ENCODE results near the gene RPP40.

DNA sequence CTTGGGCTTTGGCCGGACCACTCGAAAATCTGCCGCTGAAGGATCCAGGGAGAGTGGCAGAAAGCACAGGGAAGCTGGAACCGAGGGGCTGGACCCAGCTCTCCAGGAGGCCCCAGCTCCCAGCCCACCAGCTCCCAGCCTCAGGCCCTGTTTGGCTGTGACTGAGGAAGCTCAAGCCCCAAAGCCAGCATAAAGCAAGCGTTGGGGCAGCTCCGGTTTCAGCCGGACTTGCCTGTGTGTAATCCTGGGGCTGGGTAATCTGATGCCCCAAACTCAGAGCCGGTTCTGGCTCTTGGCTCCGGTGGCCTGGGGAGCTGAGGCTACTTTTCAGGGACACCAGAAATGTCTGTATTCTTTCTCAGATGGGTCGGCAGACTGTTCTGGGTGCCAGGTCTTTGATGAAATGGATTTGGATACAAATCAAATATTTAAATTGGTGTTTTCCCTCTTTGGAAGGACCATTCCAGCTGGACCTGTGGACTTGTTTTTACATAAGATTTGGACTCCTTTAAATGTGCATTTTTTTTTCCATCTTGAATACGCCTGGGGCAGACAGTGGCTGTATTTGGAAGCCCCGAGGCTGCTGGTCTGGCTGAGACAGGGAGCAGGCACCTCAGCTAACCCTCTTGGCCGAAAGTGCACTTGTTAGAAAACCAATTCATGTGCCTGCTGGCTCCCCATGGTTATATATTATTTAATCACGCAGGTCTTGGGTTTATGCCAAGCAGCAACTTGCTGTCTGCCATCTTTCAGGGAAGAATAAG lies 29.7 kb downstream of the RPP40 start:
- TF ChIP-seq, protein P1, sequence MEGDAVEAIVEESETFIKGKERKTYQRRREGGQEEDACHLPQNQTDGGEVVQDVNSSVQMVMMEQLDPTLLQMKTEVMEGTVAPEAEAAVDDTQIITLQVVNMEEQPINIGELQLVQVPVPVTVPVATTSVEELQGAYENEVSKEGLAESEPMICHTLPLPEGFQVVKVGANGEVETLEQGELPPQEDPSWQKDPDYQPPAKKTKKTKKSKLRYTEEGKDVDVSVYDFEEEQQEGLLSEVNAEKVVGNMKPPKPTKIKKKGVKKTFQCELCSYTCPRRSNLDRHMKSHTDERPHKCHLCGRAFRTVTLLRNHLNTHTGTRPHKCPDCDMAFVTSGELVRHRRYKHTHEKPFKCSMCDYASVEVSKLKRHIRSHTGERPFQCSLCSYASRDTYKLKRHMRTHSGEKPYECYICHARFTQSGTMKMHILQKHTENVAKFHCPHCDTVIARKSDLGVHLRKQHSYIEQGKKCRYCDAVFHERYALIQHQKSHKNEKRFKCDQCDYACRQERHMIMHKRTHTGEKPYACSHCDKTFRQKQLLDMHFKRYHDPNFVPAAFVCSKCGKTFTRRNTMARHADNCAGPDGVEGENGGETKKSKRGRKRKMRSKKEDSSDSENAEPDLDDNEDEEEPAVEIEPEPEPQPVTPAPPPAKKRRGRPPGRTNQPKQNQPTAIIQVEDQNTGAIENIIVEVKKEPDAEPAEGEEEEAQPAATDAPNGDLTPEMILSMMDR (IDR thresholded peaks at IDR 0.05) = no peak
- no peak for TF ChIP-seq POLR2A (IDR thresholded peaks at IDR 0.05)
